H1 (cell line): Measurements from ENCODE around the gene PLA1A. TPM values are rescaled to one million over a fixed set of nuclear protein-coding genes. Genes with fewer than 3 reads are reported as not detected.

ENCODE experiments used
- CTCF ChIA-PET: fragments of 300-600 bp; sonication (Branson Sonifier 250); formaldehyde crosslinking; loops from one replicate; lab custom pipeline; 2021; ENCODE audit not compliant: partially characterized antibody; lab: Charles Lee
- POLR2A ChIA-PET: fragments of 300-600 bp; sonication (Branson Sonifier 250); formaldehyde crosslinking; loops from one replicate; lab custom pipeline; 2021; ENCODE audit warnings: inconsistent platforms; ENCODE audit not compliant: partially characterized antibody; lab: Charles Lee
- DNase-seq, 2 experiments: peaks; one replicate each; pipeline versions ENCODE4 v3.0.0 to v3.0.0-alpha.2; 2010 to 2022; ENCODE audit warnings: low spot score in 2 of 2, low read depth in 1 of 2, mixed read lengths in 1 of 2
- FAIRE-seq: peaks from 2 replicates; lab custom pipeline; 2011; peaks lifted over from hg19 to GRCh38; lab: Jason Lieb, UNC
- H2AFZ ChIP-seq: 2 replicates; pipeline ENCODE4 v1.8.1; 2012; ENCODE audit warnings: low read length, inconsistent platforms
- H2AK5ac ChIP-seq: 2 replicates; pipeline ENCODE4 v1.6.1; 2013; ENCODE audit warnings: low read depth, low read length
- H2BK120ac ChIP-seq: replicated peaks from 2 replicates; pipeline ENCODE3; 2013; ENCODE audit warnings: low read depth, low read length, inconsistent platforms
- H2BK12ac ChIP-seq: 2 replicates; pipeline ENCODE4 v1.6.1; 2013; ENCODE audit warnings: low read depth, low read length
- H2BK15ac ChIP-seq: 2 replicates; pipeline ENCODE4 v1.6.1; 2013; ENCODE audit warnings: low read length
- H2BK20ac ChIP-seq: 2 replicates; pipeline ENCODE4 v1.6.1; 2013; ENCODE audit warnings: low read length
- H2BK5ac ChIP-seq: 2 replicates; pipeline ENCODE4 v1.6.1; 2013; ENCODE audit warnings: low read depth, low read length
- H3K14ac ChIP-seq: 2 replicates; pipeline ENCODE4 v1.6.1; 2013; ENCODE audit warnings: inconsistent platforms; ENCODE audit not compliant: insufficient read length
- H3K18ac ChIP-seq: 2 replicates; pipeline ENCODE4 v1.6.1; 2013; ENCODE audit warnings: low read length; ENCODE audit errors: extremely low read depth
- H3K23ac ChIP-seq: 2 replicates; pipeline ENCODE4 v1.6.1; 2013; ENCODE audit warnings: inconsistent platforms; ENCODE audit not compliant: insufficient read length
- H3K23me2 ChIP-seq: 2 replicates; pipeline ENCODE4 v1.6.1; 2013; ENCODE audit warnings: low read depth, low read length
- H3K27ac ChIP-seq: 2 replicates; pipeline ENCODE4 v1.6.1; 2011; ENCODE audit warnings: low read depth, low read length, inconsistent platforms
- H3K27me3 ChIP-seq, 4 experiments: replicated peaks in 1 of 4; 1 replicate in 1 of 4; 2 replicates in 3 of 4; pipeline versions ENCODE4 v1.6.1 to v1.8.1; 2011 to 2013; ENCODE audit warnings: low read length in 3 of 4, mild to moderate bottlenecking in 3 of 4, inconsistent platforms in 2 of 4, mixed read lengths in 2 of 4, moderate library complexity in 1 of 4; ENCODE audit not compliant: control insufficient read depth in 3 of 4, insufficient read depth in 3 of 4; ENCODE audit errors: extremely low read depth in 1 of 4
- H3K36me3 ChIP-seq, 4 experiments: 2 replicates each; pipeline versions ENCODE4 v1.6.1 to v1.8.1; 2011 to 2013; ENCODE audit warnings: mild to moderate bottlenecking in 4 of 4, low read length in 3 of 4, moderate library complexity in 2 of 4, control low read depth in 1 of 4, inconsistent platforms in 1 of 4; ENCODE audit not compliant: insufficient read depth in 4 of 4, control insufficient read depth in 2 of 4
- H3K4ac ChIP-seq: replicated peaks from 2 replicates; pipeline ENCODE3; 2013; ENCODE audit warnings: low read length, low read depth, mixed read lengths, inconsistent platforms; ENCODE audit not compliant: insufficient read length
- H3K4me1 ChIP-seq, 4 experiments: replicated peaks in 1 of 4; 1 replicate in 1 of 4; 2 replicates in 3 of 4; pipeline versions ENCODE4 v1.6.1 to v1.8.1; 2011 to 2013; ENCODE audit warnings: low read length in 3 of 4, inconsistent platforms in 2 of 4, mixed read lengths in 1 of 4; ENCODE audit not compliant: insufficient read depth in 4 of 4, control insufficient read depth in 3 of 4
- H3K4me2 ChIP-seq, 2 experiments: 2 replicates each; pipeline versions ENCODE4 v1.6.1 to v1.8.1; 2011 to 2013; ENCODE audit warnings: low read depth in 2 of 2, low read length in 2 of 2, control low read depth in 1 of 2, inconsistent platforms in 1 of 2, mild to moderate bottlenecking in 1 of 2; ENCODE audit not compliant: insufficient read depth in 1 of 2
- H3K4me3 ChIP-seq, 4 experiments: fragments of 200-600, 300-600 bp in 1 of 4; sonication (generic), shearing (Covaris generic), sonication (Bioruptor Twin) in 1 of 4; 2 replicates each; pipeline versions ENCODE4 v1.5.1 to v1.8.1; 2011 to 2016; ENCODE audit warnings: low read length in 4 of 4, low read depth in 3 of 4, control low read depth in 2 of 4, inconsistent platforms in 2 of 4, mild to moderate bottlenecking in 2 of 4, mixed read lengths in 1 of 4, moderate library complexity in 1 of 4; ENCODE audit not compliant: insufficient read depth in 2 of 4; ENCODE audit errors: extremely low read depth in 1 of 4
- H3K56ac ChIP-seq: replicated peaks from 2 replicates; pipeline ENCODE3; 2013; ENCODE audit warnings: low read depth, mild to moderate bottlenecking, mixed read lengths, low read length, inconsistent platforms; ENCODE audit not compliant: insufficient read length
- H3K79me1 ChIP-seq: 2 replicates; pipeline ENCODE4 v1.6.1; 2013; ENCODE audit warnings: low read depth, low read length, control low read depth
- H3K79me2 ChIP-seq, 2 experiments: 2 replicates each; pipeline versions ENCODE4 v1.6.1 to v1.8.1; 2012 to 2013; ENCODE audit warnings: low read length in 2 of 2, mild to moderate bottlenecking in 2 of 2, inconsistent platforms in 1 of 2; ENCODE audit not compliant: insufficient read depth in 2 of 2, control insufficient read depth in 1 of 2
- H3K9ac ChIP-seq, 4 experiments: replicated peaks in 1 of 4; 1 replicate in 1 of 4; 2 replicates in 3 of 4; pipeline versions ENCODE4 v1.6.1 to v1.8.1; 2011 to 2013; ENCODE audit warnings: low read depth in 3 of 4, low read length in 3 of 4, control low read depth in 2 of 4, mild to moderate bottlenecking in 2 of 4, moderate library complexity in 2 of 4, inconsistent platforms in 1 of 4; ENCODE audit errors: extremely low read depth in 1 of 4
- H3K9me3 ChIP-seq, 2 experiments: 2 replicates each; pipeline versions ENCODE4 v1.6.1 to v1.8.1; 2012 to 2013; ENCODE audit warnings: mild to moderate bottlenecking in 2 of 2, moderate library complexity in 2 of 2, control low read depth in 1 of 2, inconsistent platforms in 1 of 2, low read depth in 1 of 2, low read length in 1 of 2, mixed read lengths in 1 of 2; ENCODE audit not compliant: insufficient read depth in 2 of 2
- H4K20me1 ChIP-seq, 2 experiments: replicated peaks in 1 of 2; 2 replicates each; pipeline versions ENCODE3 to v1.8.1; 2011 to 2013; ENCODE audit warnings: inconsistent platforms in 2 of 2, low read length in 2 of 2, mild to moderate bottlenecking in 1 of 2; ENCODE audit not compliant: insufficient read depth in 2 of 2, control insufficient read depth in 1 of 2
- H4K5ac ChIP-seq: 2 replicates; pipeline ENCODE4 v1.6.1; 2013; ENCODE audit warnings: low read length, low read depth, mixed read lengths, inconsistent platforms; ENCODE audit not compliant: insufficient read length
- H4K8ac ChIP-seq: 2 replicates; pipeline ENCODE4 v1.8.0; 2013; ENCODE audit warnings: mild to moderate bottlenecking, moderate library complexity, low read length, inconsistent platforms; ENCODE audit not compliant: insufficient read depth; ENCODE audit errors: extremely low read depth
- H4K91ac ChIP-seq: replicated peaks from 2 replicates; pipeline ENCODE3; 2013; ENCODE audit warnings: low read length, mixed read lengths, inconsistent platforms; ENCODE audit not compliant: insufficient read length
- ASH2L ChIP-seq: fragments of 200-600, 300-600 bp; sonication (generic); IDR thresholded peaks from one replicate; pipeline ENCODE4 v1.7.1; 2017; ENCODE audit warnings: low read length
- BCL11A ChIP-seq, 2 experiments: IDR thresholded peaks; one replicate each; pipeline ENCODE4 v1.6.1; 2011; ENCODE audit warnings: low read depth in 2 of 2, low read length in 2 of 2, mild to moderate bottlenecking in 2 of 2
- CHD2 ChIP-seq: IDR thresholded peaks from 2 replicates; pipeline ENCODE4 v1.6.1; 2012; ENCODE audit warnings: low read length, improper control_type of control experiment
- JUN ChIP-seq: IDR thresholded peaks from 2 replicates; pipeline ENCODE4 v1.6.1; 2011; ENCODE audit warnings: low read depth, mild to moderate bottlenecking, improper control_type of control experiment, low read length
- MAFK ChIP-seq: IDR thresholded peaks from 2 replicates; pipeline ENCODE4 v1.6.1; 2012; ENCODE audit warnings: low read depth, mild to moderate bottlenecking, improper control_type of control experiment, low read length
- POLR2AphosphoS5 ChIP-seq: IDR thresholded peaks from 2 replicates; pipeline ENCODE4 v1.6.1; 2011; ENCODE audit warnings: low read depth, low read length
- RFX5 ChIP-seq: IDR thresholded peaks from 2 replicates; pipeline ENCODE4 v1.6.1; 2011; ENCODE audit warnings: low read depth, low read length, improper control_type of control experiment, borderline replicate concordance
- RNF2 ChIP-seq: fragments of 200-900, 300-1000 bp; sonication (generic); IDR thresholded peaks from 2 replicates; pipeline ENCODE4 v1.7.1; 2016; ENCODE audit warnings: borderline replicate concordance, low read depth, mild to moderate bottlenecking, antibody characterized with exemption, low read length; ENCODE audit not compliant: poor library complexity, severe bottlenecking; ENCODE audit errors: missing control alignments
- WGBS, 2 experiments: shearing (Covaris generic) in 1 of 2; methylation state at CpG; one replicate each; pipeline versions ENCODE4 v1.1.6 to v1.1.7; 2013 to 2015; ENCODE audit warnings: low lambda C conversion rate in 2 of 2, mixed read lengths in 2 of 2, inconsistent platforms in 1 of 2, low coverage in 1 of 2, missing lambda C conversion rate in 1 of 2; ENCODE audit not compliant: insufficient replicate concordance in 2 of 2, insufficient coverage in 1 of 2, insufficient read length in 1 of 2; ENCODE audit errors: extremely low coverage in 1 of 2, missing lambda C conversion rate in 1 of 2; 5-methylcytosine and 5-hydroxymethylcytosine counted together
- polyA plus RNA-seq, 7 experiments: library from polyadenylated mRNA; depleted of rRNA in 3 of 7; stranded (reverse) in 5 of 7; unstranded in 2 of 7; fragments of >200 nt in 5 of 7; fragments of 200-250 nt in 2 of 7; gene quantifications; 1 replicate in 5 of 7; 2 replicates in 1 of 7; 4 replicates in 1 of 7; pipeline versions ENCODE4 v1.2.1 to v1.2.3, GENCODE V29; 2011 to 2013; ENCODE audit warnings: missing spikeins in 2 of 7, mixed read lengths in 2 of 7
- total RNA-seq: library from RNA; stranded (reverse); fragmentation: NEBNext Ultra II Directional; extraction: Animal tissue kit (Norgen Biotek cat#: 25700); gene quantifications from 2 replicates; pipeline ENCODE4 v1.2.1, GENCODE V29; 2021

PLA1A gene
- total and polyA plus RNA-seq, 2 of the 8 experiments (the other 6 are each of a cell fraction or from before 2014, with no cell fraction given) = not detected

DNA sequence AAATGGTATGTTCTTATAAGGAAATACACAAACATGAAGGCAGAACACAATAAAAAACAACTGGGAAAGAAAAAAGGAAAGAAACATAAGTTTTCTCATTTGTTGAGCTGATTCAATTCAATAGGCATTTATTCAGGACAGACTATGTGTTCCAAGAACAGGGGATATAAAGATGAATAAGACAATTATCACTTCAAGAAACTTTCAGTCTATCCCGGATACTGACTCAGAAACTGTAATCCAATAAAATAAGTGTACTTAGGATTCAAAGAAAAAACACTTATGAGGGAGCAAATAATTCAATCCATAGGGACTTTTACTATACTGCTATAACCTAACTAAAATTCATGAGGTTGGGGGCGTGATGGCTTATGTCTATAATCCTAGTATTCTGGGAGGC, 66.2 kb downstream of the PLA1A start:
- H2BK20ac ChIP-seq = no peak overlapping the region
- H3K79me2 ChIP-seq = no peaks in the 10 kb centered on the region
- H3K4me3 ChIP-seq = no peak overlapping the region
- H4K5ac ChIP-seq = no peak overlapping the region
- H3K56ac ChIP-seq = no peak overlapping the region
- H3K18ac ChIP-seq = no peak overlapping the region
- ChIA-PET POLR2A (interaction anchor here (0.6 to 2.6 kb wide), 4 partner anchors 8 to 500 kb away, joined by 3 to 12 read pairs (median 3); partner anchors contain the start of gene TIMMDC1), CTCF (interaction anchor here (1.0 to 1.8 kb wide), 3 partner anchors 13 to 104 kb away, joined by 3 to 7 read pairs (median 6); no protein-coding TSS in a partner anchor)
- H3K27ac ChIP-seq = no peak overlapping the region
- no peak overlapping the region for H2BK5ac ChIP-seq
- no peak for FAIRE-seq
- H3K9ac ChIP-seq = no peak overlapping the region
- DNase-seq = no peak
- no peak overlapping the region for H2AFZ ChIP-seq
- no peaks in the 10 kb centered on the region for H3K4me1 ChIP-seq
- 82% methylated on average over 2 of the region's 2 CpGs; no CpG with 5 or more reads in 1 of the 2 experiments for WGBS, 2 experiments
- H3K9me3 ChIP-seq = no peaks in the 10 kb centered on the region
- H3K23me2 ChIP-seq = no peaks in the 10 kb centered on the region
- H4K91ac ChIP-seq = no peak overlapping the region
- H4K8ac ChIP-seq = no peak overlapping the region
- H3K4me2 ChIP-seq = no peak overlapping the region
- H2BK15ac ChIP-seq = no peak overlapping the region
- no peaks in the 10 kb centered on the region for H3K27me3 ChIP-seq
- H2AK5ac ChIP-seq = no peak overlapping the region
- peaks cover 0 to 5% (median 1%) of the 10 kb centered on the region in 4 experiments; a peak in 2 of 8 replicates for H3K36me3 ChIP-seq
- H2BK12ac ChIP-seq = no peak overlapping the region
- H3K4ac ChIP-seq = no peak overlapping the region
- no peaks in the 10 kb centered on the region for H4K20me1 ChIP-seq
- no peaks in the 10 kb centered on the region for H3K79me1 ChIP-seq
- no peak overlapping the region for H2BK120ac ChIP-seq
- H3K14ac ChIP-seq = no peak overlapping the region
- no peak overlapping the region for H3K23ac ChIP-seq
- TF ChIP-seq RNF2 (no peak), JUN (no peak), MAFK (no peak), RFX5 (no peak), ASH2L (no peak), BCL11A (IDR thresholded peaks at IDR 0.05; ENCODE audit: low read depth in 2 of 2, low read length in 2 of 2) (no peak), CHD2 (no peak), POLR2AphosphoS5 (no peak)
